WTC11 (cell line): ENCODE measurements around the gene GDPD4.

Experiments
- CREB1 ChIP-seq: sonication (generic); formaldehyde crosslinking; IDR thresholded peaks from 2 replicates; pipeline ENCODE4 v1.8.0; 2023; ENCODE audit warnings: mild to moderate bottlenecking, missing genetic modification reagents
- CREM ChIP-seq: sonication (generic); formaldehyde crosslinking; IDR thresholded peaks from 2 replicates; pipeline ENCODE4 v1.8.1; 2022; ENCODE audit warnings: mild to moderate bottlenecking, missing genetic modification reagents, moderate library complexity
- CTCF ChIP-seq: fragments of 200-600 bp; IDR thresholded peaks from 2 replicates; pipeline ENCODE4 v1.8.0; 2022; ENCODE audit warnings: antibody characterized with exemption
- FOXJ3 ChIP-seq: sonication (generic); formaldehyde crosslinking; IDR thresholded peaks from 2 replicates; pipeline ENCODE4 v1.9.0; 2021; ENCODE audit warnings: missing genetic modification reagents, mild to moderate bottlenecking, borderline replicate concordance
- FOXP4 ChIP-seq: sonication (generic); formaldehyde crosslinking; IDR thresholded peaks from 2 replicates; pipeline ENCODE4 v1.8.0; 2022; ENCODE audit warnings: mild to moderate bottlenecking, missing genetic modification reagents
- IRF2 ChIP-seq: sonication (generic); formaldehyde crosslinking; IDR thresholded peaks from 2 replicates; pipeline ENCODE4 v1.8.0; 2022; ENCODE audit warnings: low read depth, missing genetic modification reagents, borderline replicate concordance
- NFATC4 ChIP-seq: fragments of 250-450 bp; sonication (Bioruptor Pico); IDR thresholded peaks from 2 replicates; pipeline ENCODE4 v1.9.0; 2021; ENCODE audit warnings: mild to moderate bottlenecking
- NR2C2 ChIP-seq: sonication (generic); formaldehyde crosslinking; IDR thresholded peaks from 2 replicates; pipeline ENCODE4 v1.8.0; 2022; ENCODE audit warnings: mild to moderate bottlenecking, missing genetic modification reagents
- SP1 ChIP-seq: sonication (generic); formaldehyde crosslinking; conservative IDR thresholded peaks from 2 replicates; pipeline ENCODE4 v1.8.1; 2022; ENCODE audit warnings: missing genetic modification reagents
- USF1 ChIP-seq: sonication (generic); formaldehyde crosslinking; IDR thresholded peaks from 2 replicates; pipeline ENCODE4 v1.8.0; 2022; ENCODE audit warnings: mild to moderate bottlenecking, missing genetic modification reagents
- ZNF416 ChIP-seq: fragments of 250-450 bp; sonication (Bioruptor Pico); IDR thresholded peaks from 2 replicates; pipeline ENCODE4 v1.9.0; 2021; ENCODE audit warnings: mild to moderate bottlenecking, inconsistent platforms
- TF ChIP-seq, protein P1 (sequence below): fragments of 250-450 bp; sonication (Bioruptor Pico); IDR thresholded peaks from 2 replicates; pipeline ENCODE4 v1.9.0; 2021; ENCODE audit warnings: mild to moderate bottlenecking, borderline replicate concordance
- TF ChIP-seq, protein P2 (sequence below): sonication (generic); formaldehyde crosslinking; IDR thresholded peaks from 2 replicates; pipeline ENCODE4 v1.8.1; 2023; ENCODE audit warnings: mild to moderate bottlenecking, missing genetic modification reagents, moderate library complexity

GRCh38 chr11:77250881-77251640 is 50.4 kb downstream of the GDPD4 start:
- TF ChIP-seq CTCF (no peak), SP1 (CRISPR knock-in tag) (no peak), NR2C2 (CRISPR knock-in tag) (no peak), CREB1 (no peak), IRF2 (no peak), NFATC4 (CRISPR knock-in tag) (no peak), CREM (CRISPR knock-in tag) (no peak), ZNF416 (CRISPR knock-in tag) (no peak), FOXP4 (CRISPR knock-in tag) (no peak), USF1 (CRISPR knock-in tag) (no peak), FOXJ3 (CRISPR knock-in tag) (no peak)
- TF ChIP-seq, protein P1, sequence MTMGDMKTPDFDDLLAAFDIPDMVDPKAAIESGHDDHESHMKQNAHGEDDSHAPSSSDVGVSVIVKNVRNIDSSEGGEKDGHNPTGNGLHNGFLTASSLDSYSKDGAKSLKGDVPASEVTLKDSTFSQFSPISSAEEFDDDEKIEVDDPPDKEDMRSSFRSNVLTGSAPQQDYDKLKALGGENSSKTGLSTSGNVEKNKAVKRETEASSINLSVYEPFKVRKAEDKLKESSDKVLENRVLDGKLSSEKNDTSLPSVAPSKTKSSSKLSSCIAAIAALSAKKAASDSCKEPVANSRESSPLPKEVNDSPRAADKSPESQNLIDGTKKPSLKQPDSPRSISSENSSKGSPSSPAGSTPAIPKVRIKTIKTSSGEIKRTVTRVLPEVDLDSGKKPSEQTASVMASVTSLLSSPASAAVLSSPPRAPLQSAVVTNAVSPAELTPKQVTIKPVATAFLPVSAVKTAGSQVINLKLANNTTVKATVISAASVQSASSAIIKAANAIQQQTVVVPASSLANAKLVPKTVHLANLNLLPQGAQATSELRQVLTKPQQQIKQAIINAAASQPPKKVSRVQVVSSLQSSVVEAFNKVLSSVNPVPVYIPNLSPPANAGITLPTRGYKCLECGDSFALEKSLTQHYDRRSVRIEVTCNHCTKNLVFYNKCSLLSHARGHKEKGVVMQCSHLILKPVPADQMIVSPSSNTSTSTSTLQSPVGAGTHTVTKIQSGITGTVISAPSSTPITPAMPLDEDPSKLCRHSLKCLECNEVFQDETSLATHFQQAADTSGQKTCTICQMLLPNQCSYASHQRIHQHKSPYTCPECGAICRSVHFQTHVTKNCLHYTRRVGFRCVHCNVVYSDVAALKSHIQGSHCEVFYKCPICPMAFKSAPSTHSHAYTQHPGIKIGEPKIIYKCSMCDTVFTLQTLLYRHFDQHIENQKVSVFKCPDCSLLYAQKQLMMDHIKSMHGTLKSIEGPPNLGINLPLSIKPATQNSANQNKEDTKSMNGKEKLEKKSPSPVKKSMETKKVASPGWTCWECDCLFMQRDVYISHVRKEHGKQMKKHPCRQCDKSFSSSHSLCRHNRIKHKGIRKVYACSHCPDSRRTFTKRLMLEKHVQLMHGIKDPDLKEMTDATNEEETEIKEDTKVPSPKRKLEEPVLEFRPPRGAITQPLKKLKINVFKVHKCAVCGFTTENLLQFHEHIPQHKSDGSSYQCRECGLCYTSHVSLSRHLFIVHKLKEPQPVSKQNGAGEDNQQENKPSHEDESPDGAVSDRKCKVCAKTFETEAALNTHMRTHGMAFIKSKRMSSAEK (CRISPR knock-in tag), result no peak
- TF ChIP-seq, protein P2, sequence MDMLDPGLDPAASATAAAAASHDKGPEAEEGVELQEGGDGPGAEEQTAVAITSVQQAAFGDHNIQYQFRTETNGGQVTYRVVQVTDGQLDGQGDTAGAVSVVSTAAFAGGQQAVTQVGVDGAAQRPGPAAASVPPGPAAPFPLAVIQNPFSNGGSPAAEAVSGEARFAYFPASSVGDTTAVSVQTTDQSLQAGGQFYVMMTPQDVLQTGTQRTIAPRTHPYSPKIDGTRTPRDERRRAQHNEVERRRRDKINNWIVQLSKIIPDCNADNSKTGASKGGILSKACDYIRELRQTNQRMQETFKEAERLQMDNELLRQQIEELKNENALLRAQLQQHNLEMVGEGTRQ (CRISPR knock-in tag), result no peak
